Activated CD8-positive, alpha-beta memory T cell treated with anti-CD3 and anti-CD28 coated beads for 36 hours (primary cell): ENCODE measurements around the gene STK35. TPM values are rescaled to one million over a fixed set of nuclear protein-coding genes. Genes with fewer than 3 reads are reported as not detected.

Experiments used
- CTCF ChIA-PET: fragments of 350-600 bp; sonication (Branson Sonifier 250); formaldehyde crosslinking; loops from one replicate; lab custom pipeline; 2021; ENCODE audit warnings: antibody characterized with exemption; lab: Charles Lee
- POLR2A ChIA-PET: fragments of 350-600 bp; sonication (Branson Sonifier 250); formaldehyde crosslinking; loops from one replicate; lab custom pipeline; 2021; ENCODE audit warnings: antibody characterized with exemption; lab: Charles Lee
- total RNA-seq, 2 experiments: library from RNA; stranded (reverse); gene quantifications; one replicate each; pipeline ENCODE4 v1.2.3, GENCODE V29; 2021

Gene STK35
- total RNA-seq, 2 experiments from 2014 or later: 20.4 to 20.7 TPM

GRCh38 chr20:2127238-2127637 lies 25.6 kb downstream of the STK35 start:
- CTCF ChIA-PET: no interaction called here

GRCh38 chr20:2128542-2128941 lies 26.9 kb downstream of the STK35 start:
- ChIA-PET POLR2A (no interaction called here), CTCF (no interaction called here)

More at GRCh38 chr20:2127238-2127637, 25.6 kb downstream of the STK35 start:
- POLR2A ChIA-PET: no interaction called here

GRCh38 chr20:2130062-2130591 lies 28.5 kb downstream of the STK35 start:
- POLR2A ChIA-PET: no interaction called here
- CTCF ChIA-PET: no interaction called here

GRCh38 chr20:2130683-2131082 lies 29.1 kb downstream of the STK35 start:
- ChIA-PET CTCF (interaction anchor here (1.2 kb wide), 1 partner anchor 12 kb away, joined by 3 read pairs; no protein-coding TSS in a partner anchor), POLR2A (no interaction called here)

- CTCF ChIA-PET: interaction anchor here (1.2 to 1.3 kb wide), 3 partner anchors 12 to 37 kb away, joined by 3 to 4 read pairs (median 3); no protein-coding TSS in a partner anchor
- POLR2A ChIA-PET: interaction anchor here (0.6 kb wide), 1 partner anchor 42 kb away, joined by 3 read pairs; no protein-coding TSS in a partner anchor
These were observed 29.7 kb downstream of the STK35 start for GRCh38 chr20:2131366-2131765.

GRCh38 chr20:2132461-2132901 lies 30.9 kb downstream of the STK35 start:
- ChIA-PET POLR2A (no interaction called here), CTCF (interaction anchor here (1.2 to 1.3 kb wide), 2 partner anchors 32 to 39 kb away, joined by 3 to 4 read pairs; no protein-coding TSS in a partner anchor)

- CTCF ChIA-PET: no interaction called here
- POLR2A ChIA-PET: no interaction called here
These were observed 31.9 kb downstream of the STK35 start for GRCh38 chr20:2133318-2134183.

GRCh38 chr20:2135013-2135412 lies 33.4 kb downstream of the STK35 start:
- CTCF ChIA-PET: interaction anchor here (1.5 kb wide), 1 partner anchor 11 kb away, joined by 3 read pairs; no protein-coding TSS in a partner anchor
- POLR2A ChIA-PET: no interaction called here

- CTCF ChIA-PET: interaction anchor here (1.0 to 1.5 kb wide), 2 partner anchors 13 to 39 kb away, joined by 3 to 6 read pairs; no protein-coding TSS in a partner anchor
- POLR2A ChIA-PET: no interaction called here
These were observed 34.6 kb downstream of the STK35 start for GRCh38 chr20:2136275-2136674.

GRCh38 chr20:2137552-2138201 lies 36.0 kb downstream of the STK35 start:
- ChIA-PET CTCF (no interaction called here), POLR2A (no interaction called here)

- ChIA-PET CTCF (no interaction called here), POLR2A (no interaction called here)
These were observed 36.8 kb downstream of the STK35 start for GRCh38 chr20:2138396-2138795.

GRCh38 chr20:2139250-2139649 lies 37.6 kb downstream of the STK35 start:
- POLR2A ChIA-PET: no interaction called here
- CTCF ChIA-PET: no interaction called here

- POLR2A ChIA-PET: no interaction called here
- CTCF ChIA-PET: no interaction called here
These were observed 38.1 kb downstream of the STK35 start for GRCh38 chr20:2139736-2140135.

GRCh38 chr20:2140561-2140960 lies 38.9 kb downstream of the STK35 start:
- CTCF ChIA-PET: no interaction called here
- POLR2A ChIA-PET: no interaction called here

- ChIA-PET POLR2A (no interaction called here), CTCF (interaction anchor here (0.8 kb wide), 1 partner anchor 27 kb away, joined by 3 read pairs; no protein-coding TSS in a partner anchor)
These were observed 40.3 kb downstream of the STK35 start for GRCh38 chr20:2141600-2142575.

GRCh38 chr20:2142649-2143048 lies 41.0 kb downstream of the STK35 start:
- ChIA-PET CTCF (no interaction called here), POLR2A (no interaction called here)

GRCh38 chr20:2143594-2143993 lies 42.0 kb downstream of the STK35 start:
- ChIA-PET CTCF (interaction anchor here (0.5 kb wide), 1 partner anchor 226 kb away, joined by 3 read pairs; no protein-coding TSS in a partner anchor), POLR2A (no interaction called here)

- CTCF ChIA-PET: no interaction called here
- POLR2A ChIA-PET: no interaction called here
These were observed 43.2 kb downstream of the STK35 start for GRCh38 chr20:2144850-2145249.

GRCh38 chr20:2145376-2145775 lies 43.7 kb downstream of the STK35 start:
- POLR2A ChIA-PET: no interaction called here
- CTCF ChIA-PET: no interaction called here
